K562 (cell line): ENCODE results near the gene JMJD1C. TPM values are rescaled to one million over a fixed set of nuclear protein-coding genes. Genes with fewer than 3 reads are reported as not detected.

Experiments used
- ATAC-seq: fragments of 200-7000 bp; cut with Tn5 transposase; 3 replicates; pipeline ENCODE4 v1.9.1; 2020; ENCODE audit warnings: moderate library complexity
- BruUV-seq: library from RNA; stranded (reverse); fragments of 400-500 nt; replicated peaks from 2 replicates; lab custom pipeline; 2021; lab: Mats Ljungman, UMichigan
- CTCF ChIA-PET: fragments of 300-600 bp; formaldehyde crosslinking; extraction: SDS; loops from one replicate; lab custom pipeline; 2021; ENCODE audit warnings: low intra/inter-chr PET ratio; lab: Yijun Ruan, JAX
- POLR2A ChIA-PET: fragments of 300-600, 350-650 bp; sonication (Branson Sonifier 250); formaldehyde crosslinking; extraction: SDS; loops from one replicate; lab custom pipeline; 2021; ENCODE audit warnings: antibody characterized with exemption, inconsistent platforms; lab: Yijun Ruan, JAX
- DNase-seq, 4 experiments: peaks; one replicate each; pipeline versions ENCODE4 v3.0.0 to v3.0.0-alpha.2; 2011 to 2018; ENCODE audit warnings: low spot score in 3 of 4, mixed read lengths in 3 of 4; ENCODE audit errors: extremely low read depth in 1 of 4
- FAIRE-seq: peaks from 2 replicates; lab custom pipeline; 2011; peaks lifted over from hg19 to GRCh38; lab: Jason Lieb, UNC
- H2AFZ ChIP-seq: 2 replicates; pipeline ENCODE4 v1.6.0; 2011; ENCODE audit warnings: low read depth, low read length, control low read depth, inconsistent platforms
- H3K27ac ChIP-seq: fragments of 200-600 bp; 3 replicates; pipeline ENCODE4 v1.8.0; 2011; ENCODE audit warnings: low read depth, mild to moderate bottlenecking, control low read depth, inconsistent platforms, low read length, moderate library complexity, mixed read lengths; ENCODE audit errors: extremely low read depth
- H3K27me3 ChIP-seq, 2 experiments: fragments of 300-600 bp in 1 of 2; 2 replicates in 1 of 2; 3 replicates in 1 of 2; pipeline versions ENCODE4 v1.6.0 to v1.8.0; 2011; ENCODE audit warnings: inconsistent platforms in 2 of 2, low read length in 2 of 2, mild to moderate bottlenecking in 1 of 2, mixed read lengths in 1 of 2, moderate library complexity in 1 of 2; ENCODE audit not compliant: control insufficient read depth in 2 of 2, insufficient read depth in 2 of 2
- H3K36me3 ChIP-seq: fragments of 300-600 bp; 3 replicates; pipeline ENCODE4 v1.8.0; 2011; ENCODE audit warnings: mild to moderate bottlenecking, low read length, inconsistent platforms; ENCODE audit not compliant: control insufficient read depth, insufficient read depth
- H3K4me1 ChIP-seq, 2 experiments: fragments of 200-600 bp in 1 of 2; replicated peaks in 1 of 2; 2 replicates in 1 of 2; 3 replicates in 1 of 2; pipeline versions ENCODE4 v1.5.1 to v1.8.0; 2011; ENCODE audit warnings: inconsistent platforms in 2 of 2, low read length in 2 of 2, mild to moderate bottlenecking in 1 of 2, mixed read lengths in 1 of 2, moderate library complexity in 1 of 2; ENCODE audit not compliant: control insufficient read depth in 2 of 2, insufficient read depth in 2 of 2
- H3K4me2 ChIP-seq: 2 replicates; pipeline ENCODE4 v1.6.1; 2011; ENCODE audit warnings: low read length, control low read depth, inconsistent platforms, mixed read lengths; ENCODE audit not compliant: insufficient read depth
- H3K4me3 ChIP-seq: fragments of 200-600 bp; sonication (generic), shearing (Covaris generic); 2 replicates; pipeline ENCODE4 v1.5.1; 2016; ENCODE audit warnings: control low read depth, inconsistent platforms
- H3K79me2 ChIP-seq: fragments of 200-600 bp; 3 replicates; pipeline ENCODE4 v1.8.0; 2011; ENCODE audit warnings: low read length, inconsistent platforms; ENCODE audit not compliant: control insufficient read depth, insufficient read depth
- H3K9ac ChIP-seq, 2 experiments: 2 replicates each; pipeline versions ENCODE4 v1.6.0 to v1.6.1; 2011; ENCODE audit warnings: low read depth in 2 of 2, low read length in 2 of 2, control low read depth in 1 of 2, inconsistent platforms in 1 of 2, mild to moderate bottlenecking in 1 of 2, mixed read lengths in 1 of 2; ENCODE audit not compliant: insufficient read depth in 1 of 2
- H3K9me1 ChIP-seq: one replicate; pipeline ENCODE4 v1.6.0; 2011; ENCODE audit warnings: inconsistent platforms, mild to moderate bottlenecking, low read length, moderate library complexity; ENCODE audit not compliant: control insufficient read depth, insufficient read depth
- H3K9me3 ChIP-seq: replicated peaks from 2 replicates; pipeline ENCODE4 v1.5.1; 2011; ENCODE audit warnings: low read depth, low read length, inconsistent platforms; ENCODE audit not compliant: control insufficient read depth, insufficient read depth
- H4K20me1 ChIP-seq: replicated peaks from 2 replicates; pipeline ENCODE4 v1.6.1; 2011; ENCODE audit warnings: low read length, inconsistent platforms, mixed read lengths; ENCODE audit not compliant: control insufficient read depth, insufficient read depth
- ARID2 ChIP-seq: fragments of 450-650 bp; IDR thresholded peaks from 2 replicates; pipeline ENCODE4 v1.6.1; 2017; ENCODE audit warnings: antibody characterized with exemption, mild to moderate bottlenecking
- CGGBP1 ChIP-seq: fragments of 250-450 bp; sonication (Bioruptor Pico); IDR thresholded peaks from 2 replicates; pipeline ENCODE4 v1.9.0; 2021; ENCODE audit warnings: mild to moderate bottlenecking
- CHD2 ChIP-seq: IDR thresholded peaks from 2 replicates; pipeline ENCODE4 v1.6.1; 2011; ENCODE audit warnings: low read depth, low read length
- DIDO1 ChIP-seq: fragments of 450-650 bp; IDR thresholded peaks from 2 replicates; pipeline ENCODE4 v1.6.1; 2016; ENCODE audit warnings: low read depth, missing biosample characterization, missing genetic modification characterization
- ELF1 ChIP-seq: fragments of 200-800 bp; sonication (Bioruptor generic); IDR thresholded peaks from 2 replicates; pipeline ENCODE4 v1.6.1; 2016; ENCODE audit warnings: missing genetic modification characterization, missing compliant biosample characterization
- ELK1 ChIP-seq: sonication (generic); formaldehyde crosslinking; IDR thresholded peaks from 2 replicates; pipeline ENCODE4 v1.8.1; 2022; ENCODE audit warnings: missing genetic modification reagents
- GATAD2B ChIP-seq: fragments of 450-650 bp; IDR thresholded peaks from 2 replicates; pipeline ENCODE4 v1.6.1; 2017; ENCODE audit warnings: mild to moderate bottlenecking, borderline replicate concordance
- GTF2E2 ChIP-seq: fragments of 200-800 bp; sonication (Bioruptor generic); IDR thresholded peaks from 2 replicates; pipeline ENCODE4 v1.6.1; 2016; ENCODE audit warnings: missing genetic modification characterization, missing compliant biosample characterization
- HLTF ChIP-seq: fragments of 450-650 bp; IDR thresholded peaks from 2 replicates; pipeline ENCODE4 v1.6.1; 2016
- IRF9 ChIP-seq: fragments of 450-650 bp; IDR thresholded peaks from 2 replicates; pipeline ENCODE4 v1.6.1; 2016; ENCODE audit warnings: missing biosample characterization, missing genetic modification characterization
- MAFG ChIP-seq: fragments of 450-650 bp; conservative IDR thresholded peaks from 2 replicates; pipeline ENCODE4 v1.6.1; 2016; ENCODE audit warnings: missing genetic modification characterization, missing compliant biosample characterization
- PHB ChIP-seq: fragments of 250-450 bp; sonication (Bioruptor Pico); IDR thresholded peaks from 2 replicates; pipeline ENCODE4 v1.5.0; 2021
- SMARCE1 ChIP-seq: fragments of 450-650 bp; IDR thresholded peaks from 2 replicates; pipeline ENCODE4 v1.7.1; 2016; ENCODE audit warnings: mild to moderate bottlenecking
- ZBTB5 ChIP-seq: fragments of 450-650 bp; IDR thresholded peaks from 2 replicates; pipeline ENCODE4 v1.6.1; 2017; ENCODE audit warnings: antibody characterized with exemption
- ZNF445 ChIP-seq: fragments of 250-450 bp; sonication (Bioruptor Pico); IDR thresholded peaks from 2 replicates; pipeline ENCODE4 v1.4.0; 2020; ENCODE audit warnings: low read depth, mild to moderate bottlenecking, moderate library complexity
- ZNF561 ChIP-seq: fragments of 450-650 bp; formaldehyde crosslinking; conservative IDR thresholded peaks from 2 replicates; pipeline ENCODE4 v1.4.0; 2020; ENCODE audit warnings: mild to moderate bottlenecking, moderate library complexity
- WGBS: fragments of 100-300 bp; shearing (Covaris generic); methylation state at CpG from one replicate; pipeline ENCODE4 v1.1.6; 2016; ENCODE audit warnings: low coverage, mixed read lengths; ENCODE audit not compliant: insufficient coverage; ENCODE audit errors: missing lambda C conversion rate; 5-methylcytosine and 5-hydroxymethylcytosine counted together
- in situ Hi-C: fragments of 300-500 bp; cut with MboI; formaldehyde crosslinking; loops from 4 replicates; pipeline ENCODE4 v1.15.0; 2018; ENCODE audit warnings: inconsistent platforms, mixed read lengths
- intact Hi-C: fragments of 100-400 bp; cut with micrococcal nuclease; formaldehyde crosslinking; loops from 2 replicates; pipeline ENCODE4 v1.14.2; 2022
- polyA plus RNA-seq, 8 experiments: library from polyadenylated mRNA; depleted of rRNA in 4 of 8; stranded (reverse) in 5 of 8; unstranded in 3 of 8; fragments of >200 nt; fragmentation: Nextera tagmentation in 2 of 8; fragmentation: Illumina TruSeq in 1 of 8; extraction: Ambion mirVana in 2 of 8; extraction: Trizol in 1 of 8; gene quantifications; 2 replicates each; pipeline versions ENCODE4 v1.2.1 to v1.2.3, GENCODE V29; 2011 to 2014; ENCODE audit warnings: inconsistent platforms in 1 of 8, missing spikeins in 1 of 8
- total RNA-seq, 7 experiments: library from RNA; depleted of rRNA in 6 of 7; stranded (reverse); fragments of >200 nt in 6 of 7; fragmentation: Illumina TruSeq in 2 of 7; extraction: Trizol in 2 of 7; gene quantifications; 2 replicates each; pipeline versions ENCODE4 v1.2.1 to v1.2.3, GENCODE V29; 2011 to 2021; ENCODE audit warnings: low replicate concordance in 1 of 7

The JMJD1C gene
- total and polyA plus RNA-seq, 9 of the 15 experiments (the other 6 are each of a cell fraction or from before 2014, with no cell fraction given) = 25.3 to 68.0 (median 47.2) TPM

- Histone ChIP-seq H3K79me2 (peaks cover 15% of the 10 kb centered on the region), H3K27me3 (no peaks in the 10 kb centered on the region), H3K9ac (no peak overlapping the region), H3K4me2 (no peak overlapping the region), H3K9me1 (no peaks in the 10 kb centered on the region), H3K4me1 (no peaks in the 10 kb centered on the region), H2AFZ (no peak overlapping the region), H3K36me3 (no peaks in the 10 kb centered on the region), H4K20me1 (no peaks in the 10 kb centered on the region), H3K4me3 (no peak overlapping the region), H3K9me3 (no peaks in the 10 kb centered on the region), H3K27ac (no peak overlapping the region)
- TF ChIP-seq ELK1 (CRISPR knock-in tag) (no peak), PHB (CRISPR knock-in tag) (no peak), GTF2E2 (tag) (no peak), CHD2 (no peak), DIDO1 (tag) (no peak), ARID2 (no peak), ELF1 (tag) (no peak), SMARCE1 (no peak), MAFG (no peak), ZNF445 (CRISPR knock-in tag) (no peak), ZNF561 (no peak), ZBTB5 (no peak), CGGBP1 (CRISPR knock-in tag) (no peak), GATAD2B (no peak), HLTF (no peak), IRF9 (tag) (no peak)
- ATAC-seq = no peak
- POLR2A ChIA-PET = interaction anchor here (0.8 to 1.3 kb wide), 4 partner anchors 11 to 26 kb away, joined by 3 to 5 read pairs (median 3); no protein-coding TSS in a partner anchor
- no TSS peak for BruUV-seq
- DNase-seq = no peak
- in situ Hi-C loops (no loop called here), intact Hi-C loops (no loop called here)
- CTCF ChIA-PET = no interaction called here
- 74% methylated on average over 2 of the region's 2 CpGs for WGBS
- FAIRE-seq = no peak
Observed at GRCh38 chr10:63355682-63356081, 110.1 kb downstream of the JMJD1C start.
